ENCODE results near the gene DGKD.
A peak's percentile ranks its signal among the peaks of the same experiment; 100 is the strongest.

The DGKD gene

DNA sequence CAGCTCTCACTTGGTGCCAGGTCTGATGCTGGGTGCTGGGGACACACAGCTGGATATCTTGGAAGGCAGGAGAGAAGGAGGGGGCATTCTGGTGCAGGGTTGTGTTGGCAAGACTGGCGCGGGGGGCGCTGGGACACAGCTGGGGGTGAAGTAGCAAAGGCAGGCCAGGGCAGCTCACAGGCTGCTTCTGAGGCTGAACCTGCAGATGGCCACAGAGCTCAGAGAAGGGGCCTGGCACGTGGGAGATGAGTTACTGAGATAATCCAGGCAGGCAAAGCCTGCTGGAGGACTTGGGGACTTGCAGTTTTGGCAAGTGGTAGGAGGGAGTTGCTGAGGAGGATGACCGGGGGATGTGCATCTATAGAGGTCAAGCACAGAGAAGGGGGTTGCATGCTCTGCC, 16.2 kb upstream of the DGKD start:
- DNase-seq = no peak

DNA sequence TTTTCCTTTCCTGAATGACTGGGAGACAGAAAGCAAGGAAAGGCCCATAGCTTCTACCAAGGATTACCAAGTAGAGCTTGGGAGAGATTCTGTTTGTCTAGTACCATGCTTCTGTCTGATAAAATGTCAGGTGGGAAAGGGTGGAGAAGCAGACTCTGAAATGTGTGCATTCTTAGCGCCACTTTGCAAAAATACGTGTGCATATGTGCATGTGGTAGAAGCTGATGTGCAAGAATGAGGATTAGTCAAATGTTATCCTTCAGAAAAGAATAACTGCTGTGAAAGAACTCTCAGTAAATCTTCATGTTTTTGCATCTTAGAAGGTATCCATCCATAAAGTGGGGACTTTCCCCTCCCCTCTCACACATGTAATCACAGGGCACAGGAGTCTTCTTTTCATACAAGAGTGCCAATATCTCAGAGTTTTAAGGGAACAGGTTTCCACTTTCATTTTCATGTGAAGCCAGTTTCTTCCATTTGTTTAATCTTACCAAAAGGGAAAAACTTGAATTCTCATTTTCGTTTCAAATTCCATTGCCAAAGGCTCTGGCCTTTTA, 15.4 kb upstream of the DGKD start:
- DNase-seq = no peak

DNA sequence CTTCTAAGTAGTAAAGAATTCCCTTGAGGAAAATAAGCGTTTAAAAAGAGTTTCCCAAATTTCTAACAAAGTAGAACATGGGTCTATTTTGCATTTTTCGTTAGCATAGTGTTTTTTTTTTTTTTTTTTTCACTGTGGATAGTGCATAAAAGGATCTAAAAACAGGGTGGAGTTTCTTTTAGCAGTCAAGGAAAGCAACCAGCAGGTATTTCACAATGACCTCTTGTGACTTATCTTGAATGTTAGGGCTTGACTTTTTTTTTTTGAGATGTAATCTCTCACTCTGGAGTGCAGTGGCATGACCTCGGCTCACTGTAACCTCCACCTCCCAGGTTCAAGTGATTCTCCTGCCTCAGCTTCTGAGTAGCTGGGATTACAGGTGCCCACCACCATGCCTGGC, 14.9 kb upstream of the DGKD start:
- no peak for DNase-seq

DNA sequence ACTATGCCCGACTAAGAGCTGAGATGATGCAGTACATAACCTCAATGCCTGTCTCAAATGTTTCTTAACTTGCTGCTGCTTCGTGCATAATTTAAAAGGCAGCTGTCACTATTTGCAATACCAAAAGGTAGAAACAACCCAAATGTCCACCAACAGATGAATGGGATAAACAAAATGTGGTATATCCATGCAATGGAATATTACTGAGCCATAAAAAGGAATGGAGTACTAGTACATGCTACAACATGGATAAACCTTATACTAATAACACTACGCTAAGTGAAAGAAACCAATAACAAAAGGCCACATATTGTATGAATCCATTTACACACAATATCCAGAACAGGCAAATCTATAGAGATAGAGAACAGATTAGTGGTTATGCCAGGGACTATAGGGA, 13.0 kb upstream of the DGKD start:
- no peak for DNase-seq

DNA sequence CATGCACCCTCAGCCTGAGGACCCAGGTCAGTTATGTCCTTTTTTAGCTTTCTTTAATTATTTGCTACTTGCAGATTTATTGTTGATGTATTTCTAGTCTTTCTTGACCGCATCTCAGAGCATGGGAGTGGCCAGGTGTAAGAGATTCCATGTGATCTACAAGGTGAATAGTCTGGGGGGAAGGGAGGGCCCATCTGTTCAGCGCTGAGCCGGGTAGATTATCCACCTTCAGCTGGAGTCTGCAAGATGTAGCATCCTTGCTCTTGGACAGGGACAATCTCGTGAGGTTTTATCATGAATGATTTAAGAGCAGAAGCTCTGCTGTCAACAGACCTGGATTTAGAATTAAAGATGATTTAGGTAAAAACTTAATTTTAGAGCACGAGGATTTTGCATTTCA, 12.0 kb upstream of the DGKD start:
- no peak for DNase-seq

DNA sequence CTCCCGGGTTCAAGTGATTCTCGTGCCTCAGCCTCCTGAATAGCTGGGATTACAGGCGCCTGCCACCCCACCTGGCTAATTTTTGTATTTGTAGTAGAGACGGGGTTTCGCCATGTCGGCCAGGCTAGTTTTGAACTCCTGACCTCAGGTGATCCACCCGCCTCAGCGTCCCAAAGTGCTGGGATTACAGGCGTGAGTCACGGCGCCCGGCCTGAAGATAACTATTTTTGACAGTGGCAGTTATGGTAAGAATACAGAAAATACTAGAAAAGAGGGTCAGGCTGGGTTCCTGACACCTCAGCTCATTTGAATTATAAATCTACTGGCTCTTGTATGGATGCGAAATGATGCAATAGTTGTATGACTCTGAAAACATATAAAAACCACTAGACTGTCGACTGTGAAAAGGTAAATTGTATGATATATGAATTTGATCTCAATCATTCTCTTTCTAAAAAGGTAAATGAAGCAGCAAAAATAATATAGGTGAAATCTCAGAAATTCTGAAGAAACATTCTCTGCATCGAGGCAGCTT, 11.1 kb upstream of the DGKD start:
- DNase-seq = no peak

DNA sequence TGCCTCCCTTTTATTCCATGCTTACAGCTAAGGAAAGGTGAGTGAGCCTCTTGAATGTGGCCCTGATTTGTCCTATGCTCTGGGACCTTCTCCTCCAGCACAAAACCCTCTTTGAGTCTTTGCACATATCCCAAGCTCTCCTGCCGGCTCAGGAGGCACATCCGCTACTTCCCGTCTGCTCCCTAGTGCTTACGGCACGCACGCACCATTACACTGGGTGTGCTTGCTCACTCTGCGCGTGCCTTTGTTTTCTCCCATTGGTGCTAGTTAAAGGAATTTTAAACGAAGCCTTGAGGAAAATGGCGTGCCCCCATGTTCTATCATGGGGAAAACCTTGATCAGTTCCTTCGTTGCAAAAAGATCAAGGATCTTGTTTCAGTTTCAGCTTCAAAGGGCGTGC, 7.9 kb upstream of the DGKD start:
- DNase-seq = no peak

DNA sequence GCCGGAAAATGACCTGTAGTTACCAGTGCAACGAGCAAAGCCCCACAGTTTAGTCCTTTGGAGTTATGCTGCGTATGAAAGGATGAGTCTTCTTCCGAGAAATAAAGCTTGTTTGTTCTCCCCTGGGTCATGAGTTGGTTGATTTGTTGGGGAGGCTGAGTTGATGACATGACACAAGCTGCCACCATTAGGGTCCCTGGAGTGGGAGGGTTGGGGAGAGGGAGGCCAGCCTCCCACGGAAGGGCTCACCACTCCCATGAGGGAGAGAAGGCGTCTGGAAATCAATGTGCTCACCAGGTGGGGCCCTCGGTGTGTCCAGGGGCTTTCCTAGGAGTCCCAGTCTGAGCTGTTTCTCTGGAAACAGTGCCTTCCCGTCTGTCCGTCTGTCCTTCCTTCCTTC, 7.4 kb upstream of the DGKD start:
- DNase-seq = no peak

DNA sequence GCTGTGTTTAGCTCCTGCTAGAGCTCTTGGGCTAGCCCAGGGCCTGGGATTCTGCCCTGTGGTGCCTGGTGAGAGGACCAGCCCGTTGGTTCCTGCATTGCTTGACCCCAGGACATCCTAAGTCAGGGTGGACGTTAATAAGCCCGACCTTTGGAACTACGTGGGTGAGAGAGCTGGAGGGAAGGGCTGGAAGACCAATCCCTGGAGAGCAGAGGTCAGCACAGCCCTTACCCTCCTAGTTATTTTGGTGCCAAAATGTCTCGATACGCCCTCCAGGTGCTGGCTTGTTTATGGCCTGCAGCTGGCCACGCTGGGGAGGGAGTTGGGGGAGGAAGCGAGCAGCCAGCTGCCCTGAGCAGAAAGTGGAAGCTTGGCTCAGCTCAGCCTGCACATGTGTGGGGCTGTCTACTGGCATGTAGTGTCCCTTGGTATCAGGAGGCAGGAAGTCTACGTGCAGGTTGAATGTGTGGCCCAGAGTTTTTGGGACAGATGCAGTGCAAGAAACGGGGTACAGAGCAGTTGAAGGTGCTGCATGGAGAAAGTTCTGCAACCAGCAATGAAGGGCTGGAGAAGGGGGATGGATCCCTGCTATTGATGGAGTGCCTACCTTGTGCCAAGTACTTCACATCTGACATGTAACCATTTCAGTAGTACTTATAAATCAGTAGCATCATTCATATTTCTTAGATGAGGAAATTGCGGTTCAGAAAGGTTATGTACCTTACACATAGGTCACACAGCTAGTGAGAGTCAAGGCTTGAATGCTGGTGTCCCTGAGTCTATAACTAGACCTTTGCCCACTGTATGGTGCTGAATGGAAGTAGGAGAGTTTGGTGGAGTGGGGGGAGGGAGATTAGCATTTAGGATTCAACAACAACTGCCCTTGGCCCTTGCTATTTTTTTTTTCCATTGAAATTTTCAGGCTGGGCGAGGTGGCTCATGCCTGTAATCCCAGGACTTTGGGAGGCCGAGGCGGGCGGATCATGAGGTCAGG, 5.0 kb upstream of the DGKD start:
- DNase-seq = no peak

DNA sequence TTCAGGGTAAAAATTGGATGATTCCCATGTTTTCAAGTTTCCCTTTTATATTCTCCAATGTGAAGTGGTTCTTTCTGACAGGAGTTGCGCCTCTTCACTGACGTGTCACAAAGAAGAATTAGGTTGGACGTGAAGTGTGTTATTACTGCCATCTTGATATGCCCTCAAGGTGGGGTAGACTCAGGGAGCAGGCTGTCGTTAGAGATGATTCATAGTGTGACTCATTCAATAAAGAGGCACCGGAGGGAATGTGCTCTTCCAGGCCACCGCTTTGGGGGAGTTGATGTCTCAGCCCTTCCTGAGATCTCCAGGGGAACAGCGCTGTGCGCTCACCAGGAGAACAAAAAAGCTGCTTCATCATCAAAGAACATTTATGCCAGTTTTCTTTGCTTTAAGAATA, 3.6 kb upstream of the DGKD start:
- DNase-seq = peak; percentile 10

DNA sequence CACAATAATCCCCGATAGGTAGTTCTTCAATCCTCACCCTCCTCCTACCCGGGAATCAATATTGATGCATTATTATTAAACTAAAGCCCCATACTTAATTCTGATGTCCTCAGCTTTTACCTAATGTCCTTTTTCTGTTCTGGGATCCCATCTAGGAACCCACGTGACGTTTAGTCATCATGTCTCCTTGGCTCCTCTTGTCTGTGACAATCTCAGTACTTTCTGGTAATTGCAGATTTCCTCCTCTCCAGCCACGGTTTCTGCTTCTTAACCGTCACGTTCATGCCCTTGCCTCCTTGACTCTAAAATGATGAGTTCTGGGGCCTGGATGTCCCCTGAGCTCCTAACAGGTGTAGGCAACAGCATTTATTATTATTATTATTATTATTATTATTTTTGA, 2.9 kb upstream of the DGKD start:
- no peak for DNase-seq

DNA sequence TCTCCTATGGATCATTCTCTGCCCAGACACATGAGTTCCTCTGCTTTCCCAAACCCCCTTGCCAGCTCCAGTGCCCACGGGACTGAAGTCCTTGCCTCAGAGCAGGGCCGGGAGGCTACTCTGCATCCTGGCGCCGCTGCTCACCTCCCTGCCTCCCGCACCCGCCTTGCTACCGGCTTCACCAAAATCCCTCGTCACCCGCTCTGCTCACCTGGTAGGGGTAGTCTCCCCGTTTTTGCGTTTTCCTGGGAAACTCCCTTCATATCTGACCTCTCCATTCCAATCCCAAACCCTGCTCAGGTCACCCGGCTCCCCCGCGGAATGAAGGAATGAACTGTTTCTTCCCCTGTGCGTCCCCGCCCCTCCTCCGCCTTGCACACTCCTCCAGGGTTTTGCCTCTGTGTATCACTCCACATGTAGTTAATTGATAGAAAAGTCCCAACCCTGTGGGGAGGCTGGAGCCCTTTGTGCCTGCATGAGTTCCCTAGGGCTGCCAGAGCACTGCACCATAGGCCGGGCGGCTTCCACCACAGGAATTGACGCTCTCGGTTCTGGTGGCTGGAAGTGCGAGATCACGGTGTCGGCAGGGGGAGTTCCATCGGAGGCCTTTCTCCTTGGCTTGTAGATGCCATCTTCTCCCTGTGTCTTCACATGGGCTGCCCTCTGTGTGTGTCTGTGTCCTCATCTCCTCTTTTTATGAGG, 2.0 kb upstream of the DGKD start:
- no peak for DNase-seq

DNA sequence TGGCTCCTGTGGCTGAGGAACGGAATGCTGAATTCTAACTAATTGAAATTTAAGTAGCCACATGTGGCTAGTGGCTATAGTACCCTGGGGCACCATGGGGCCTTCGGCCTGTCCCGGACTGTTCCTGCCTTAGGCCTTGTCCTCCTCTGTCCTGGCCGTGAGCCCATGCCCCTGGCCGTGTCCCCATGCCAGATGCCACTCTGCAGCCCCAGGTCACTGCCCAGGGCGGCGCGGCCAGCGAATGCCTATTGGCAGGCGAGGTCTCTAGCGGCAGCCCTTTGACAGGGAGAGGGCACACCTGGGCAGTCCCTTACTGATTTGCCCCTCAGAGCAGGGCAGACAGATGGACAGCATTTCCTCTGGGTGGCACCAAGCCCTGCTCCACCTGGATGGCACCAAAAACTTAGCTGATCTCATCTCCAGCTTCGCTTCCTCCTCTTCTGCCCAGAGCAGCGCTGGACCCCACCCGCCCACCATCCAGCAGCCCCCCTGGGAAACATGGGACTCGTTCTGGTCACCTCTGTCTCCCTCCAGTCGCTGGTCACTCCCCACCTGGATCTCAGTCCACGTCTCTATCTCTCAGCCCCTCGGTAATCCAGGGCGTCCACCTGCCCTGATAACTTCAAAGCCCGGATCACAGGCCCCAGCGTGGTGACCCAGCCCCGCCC, 1.1 kb upstream of the DGKD start:
- no peak for DNase-seq

DNA sequence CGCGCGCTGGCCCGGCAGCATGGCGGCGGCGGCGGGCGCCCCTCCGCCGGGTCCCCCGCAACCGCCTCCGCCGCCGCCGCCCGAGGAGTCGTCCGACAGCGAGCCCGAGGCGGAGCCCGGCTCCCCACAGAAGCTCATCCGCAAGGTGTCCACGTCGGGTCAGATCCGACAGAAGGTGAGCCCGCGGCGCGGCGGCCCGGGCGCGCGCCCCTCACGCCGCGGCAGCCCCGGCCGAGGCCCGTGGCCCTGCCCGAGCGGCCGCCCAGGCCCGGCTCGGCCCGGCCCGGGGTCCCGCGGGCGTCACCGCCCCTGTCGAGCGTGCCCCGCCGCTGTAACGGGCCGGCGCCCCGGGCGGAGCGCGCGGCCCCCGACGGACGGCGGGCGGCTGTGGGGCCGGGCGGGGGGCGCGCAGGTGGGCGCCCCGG, 218 bp downstream of the DGKD start:
- DNase-seq = no peak

DNA sequence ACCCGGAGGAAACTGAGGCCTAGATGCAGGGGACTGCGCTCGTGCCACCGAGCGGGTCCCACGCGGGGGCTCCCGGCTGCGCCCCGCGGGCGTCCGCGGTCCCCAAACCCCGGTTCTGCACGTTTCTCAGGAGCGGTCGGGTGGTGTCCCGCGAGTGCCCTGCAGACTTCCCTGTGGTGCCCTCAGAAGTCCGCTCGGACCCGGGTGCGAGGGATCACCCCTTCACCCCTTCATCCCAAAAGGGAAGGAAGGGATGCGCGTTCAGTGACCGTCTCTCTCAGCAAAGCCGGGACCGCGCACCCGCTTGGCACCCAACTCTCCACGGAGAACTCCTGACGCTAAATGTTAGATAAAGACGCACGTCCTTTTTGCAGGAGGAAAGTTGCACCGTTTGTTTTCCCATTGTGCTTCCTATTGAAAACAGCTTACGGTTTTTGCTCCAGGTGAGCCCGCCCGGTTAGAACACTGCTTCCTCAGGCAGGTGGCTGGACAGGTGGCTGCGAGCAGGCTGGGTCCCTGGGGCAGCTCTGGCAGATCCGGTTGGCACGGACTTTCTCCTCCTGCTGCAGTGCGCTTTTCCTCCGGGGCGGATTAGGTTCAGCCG, 779 bp downstream of the DGKD start:
- peak; percentile 6 for DNase-seq

DNA sequence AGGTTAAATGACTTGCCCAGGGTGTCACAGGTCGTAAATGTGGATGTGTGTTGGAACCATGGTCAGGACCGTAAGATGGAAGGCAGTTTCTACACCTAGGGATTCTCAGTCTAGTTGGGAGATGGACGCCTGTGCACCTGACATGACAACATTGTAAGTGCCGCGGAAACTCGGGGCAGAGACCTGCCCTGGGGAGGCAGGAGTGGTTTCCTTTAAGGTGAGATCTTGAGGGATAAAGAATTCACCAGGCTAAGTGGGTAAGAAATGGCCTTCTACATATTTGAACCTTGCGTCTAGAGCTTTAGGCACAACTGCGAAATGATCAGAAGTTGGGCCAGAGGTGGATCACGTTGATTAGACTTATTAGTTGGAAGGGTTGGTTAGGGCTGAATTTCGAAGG, 1.6 kb downstream of the DGKD start:
- no peak for DNase-seq

DNA sequence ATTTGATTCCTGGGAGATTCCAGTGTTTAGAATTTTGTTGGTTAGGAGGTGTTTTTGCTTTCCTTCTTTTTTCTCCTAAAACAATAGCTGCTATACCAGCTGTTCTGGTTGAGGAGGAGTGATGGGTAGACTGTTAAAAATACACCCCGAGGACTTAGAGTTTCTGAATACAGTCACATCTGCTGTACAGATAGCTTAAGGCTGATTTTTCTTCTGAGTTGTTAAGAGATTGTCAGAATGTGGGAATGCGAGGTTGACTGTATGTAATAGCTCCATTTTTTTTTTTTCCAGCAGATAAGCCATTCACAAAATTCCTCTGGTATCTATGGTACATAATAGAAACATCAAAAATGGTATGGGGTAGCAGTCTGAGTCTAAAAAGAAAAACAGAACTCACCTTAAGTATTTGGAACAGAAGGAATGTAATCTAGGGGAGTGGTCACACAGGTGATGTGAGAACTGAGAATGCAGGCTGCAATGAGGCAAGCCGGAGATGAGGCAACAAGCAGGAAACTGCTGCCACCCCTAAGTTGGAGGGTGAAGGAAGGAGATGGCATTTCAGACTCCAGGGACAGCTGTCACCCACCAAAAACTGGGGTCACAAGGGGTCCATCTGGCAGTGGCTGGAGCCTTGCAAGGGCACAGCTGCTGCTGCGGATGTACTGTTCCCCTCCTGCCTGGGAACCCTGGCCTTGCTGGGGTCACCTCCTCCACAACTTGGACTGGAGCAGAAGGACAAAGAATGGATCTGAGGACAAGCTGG, 2.4 kb downstream of the DGKD start:
- no peak for DNase-seq

DNA sequence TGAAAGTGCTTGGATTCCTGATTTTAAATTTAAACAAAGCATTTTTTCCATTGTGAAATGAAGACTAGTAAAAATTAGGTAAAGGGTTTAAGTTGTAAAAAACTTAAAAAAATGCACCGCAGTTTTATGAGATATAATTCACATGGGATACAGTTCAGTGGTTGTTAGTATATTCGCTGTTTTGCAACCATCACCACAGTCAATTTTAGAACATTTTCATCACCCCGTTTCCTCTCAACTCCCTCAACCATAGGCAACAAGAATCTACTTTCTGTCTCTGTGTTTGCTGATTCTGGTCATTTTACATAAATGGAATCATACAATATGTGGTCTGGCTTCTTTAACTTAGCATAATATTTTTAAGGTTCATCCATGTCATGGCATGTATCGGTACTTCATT, 4.0 kb downstream of the DGKD start:
- no peak for DNase-seq

DNA sequence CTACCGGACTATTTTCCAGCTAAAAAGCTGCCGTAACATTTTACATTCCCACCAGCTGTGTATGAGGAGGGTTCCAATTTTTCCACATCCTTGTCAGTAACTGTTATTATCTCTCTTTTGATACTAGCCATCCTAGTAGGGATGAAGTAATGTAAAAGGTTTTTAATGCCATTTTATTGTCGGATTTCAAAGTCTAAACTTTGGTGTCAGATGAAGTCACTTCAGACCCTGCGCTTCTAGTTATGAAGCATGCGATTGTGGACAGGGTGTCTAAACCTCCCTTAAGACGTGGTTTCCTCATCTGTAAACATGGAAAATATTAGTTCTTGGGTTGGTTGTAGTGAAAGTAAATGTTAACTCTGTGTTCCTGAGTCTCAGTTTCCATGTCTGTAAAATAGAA, 4.7 kb downstream of the DGKD start:
- DNase-seq = no peak

DNA sequence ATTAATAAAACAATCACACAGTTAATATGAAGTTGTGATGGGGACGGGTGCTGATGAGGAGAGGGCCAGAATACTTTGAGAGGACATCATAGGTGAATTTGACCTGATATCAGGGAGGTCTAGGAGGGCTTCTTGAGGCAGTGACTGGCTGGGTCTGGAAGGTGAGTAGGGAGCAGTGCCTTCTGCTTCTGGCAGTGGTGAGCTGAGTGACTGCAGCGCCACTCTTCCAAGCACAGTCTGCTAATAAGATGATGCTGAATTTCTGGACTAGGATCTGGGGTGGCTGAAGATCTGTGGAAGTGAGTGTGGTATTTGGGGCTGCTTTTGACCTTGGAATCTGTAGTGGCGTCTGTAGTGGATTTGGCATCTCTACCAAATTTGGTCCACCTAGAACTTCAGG, 5.5 kb downstream of the DGKD start:
- no peak for DNase-seq

DNA sequence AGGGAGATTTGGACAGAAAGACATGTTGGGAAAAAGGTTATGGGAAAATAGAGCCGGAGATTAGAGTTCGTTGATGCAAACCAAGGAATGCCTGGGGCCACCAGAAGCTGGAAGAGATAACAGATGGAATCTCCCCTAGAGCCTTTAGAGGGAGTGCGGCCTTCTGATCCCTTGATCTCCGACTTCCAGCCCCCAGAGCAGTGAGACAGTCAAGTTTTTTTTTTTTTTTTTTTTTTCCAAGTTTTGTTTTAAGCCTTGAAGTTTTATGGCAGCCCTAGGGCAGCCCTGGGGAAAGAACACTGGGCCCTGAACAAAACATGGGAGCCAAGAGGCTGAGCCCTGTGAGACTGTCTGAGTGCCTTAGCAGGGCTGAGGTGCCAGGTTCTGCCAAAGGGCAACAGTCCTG, 6.5 kb downstream of the DGKD start:
- no peak for DNase-seq

DNA sequence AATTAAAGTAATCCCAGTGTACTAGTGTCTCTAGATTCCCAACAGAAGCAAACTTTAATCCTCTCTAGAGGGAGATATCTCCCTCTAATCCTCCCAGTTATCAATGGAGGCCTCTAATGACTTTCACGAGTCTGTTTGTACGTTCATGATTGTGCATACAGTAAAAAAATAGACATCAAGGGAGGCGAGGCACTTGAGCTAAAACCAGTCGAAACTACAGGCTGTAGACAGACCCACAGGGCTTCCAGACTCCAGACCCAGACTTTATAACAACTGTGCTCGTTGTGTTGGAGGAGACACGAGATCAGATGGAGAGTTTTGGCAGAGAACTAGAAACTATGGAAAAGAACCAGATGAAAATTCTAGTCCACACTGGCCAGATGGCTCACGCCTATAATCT, 7.0 kb downstream of the DGKD start:
- no peak for DNase-seq
